Neural cell (in vitro differentiated cells): ENCODE data around the gene ZBTB21.

Source experiments
- CTCF ChIP-seq: fragments of 450-650 bp; IDR thresholded peaks from 2 replicates; pipeline ENCODE4 v1.5.1; 2014; ENCODE audit warnings: antibody characterized with exemption, mild to moderate bottlenecking, moderate library complexity; ENCODE audit not compliant: poor library complexity, severe bottlenecking
- EP300 ChIP-seq: fragments of 450-650 bp; conservative IDR thresholded peaks from 2 replicates; pipeline ENCODE4 v1.6.1; 2014; ENCODE audit warnings: antibody characterized with exemption, mild to moderate bottlenecking, moderate library complexity; ENCODE audit not compliant: poor library complexity, severe bottlenecking
- EZH2 ChIP-seq: fragments of 200-600, 300-800 bp; shearing (Covaris generic), sonication (generic); IDR thresholded peaks from 2 replicates; pipeline ENCODE4 v1.6.1; 2014; ENCODE audit warnings: antibody characterized with exemption, low read length, borderline replicate concordance, mild to moderate bottlenecking; ENCODE audit not compliant: insufficient read depth, poor library complexity, severe bottlenecking
- POLR2AphosphoS5 ChIP-seq: IDR thresholded peaks from 2 replicates; pipeline ENCODE4 v1.6.1; 2012
- RAD21 ChIP-seq: fragments of 450-650 bp; conservative IDR thresholded peaks from 2 replicates; pipeline ENCODE4 v1.6.1; 2014; ENCODE audit warnings: antibody characterized with exemption, mild to moderate bottlenecking, moderate library complexity

- TF ChIP-seq EZH2, result no peak
- no peak for TF ChIP-seq CTCF
- TF ChIP-seq EP300, result no peak
- TF ChIP-seq POLR2AphosphoS5, result no peak
- TF ChIP-seq RAD21, result no peak
Measured at GRCh38 chr21:42016364-42016985, 6.3 kb upstream of the ZBTB21 start.
